ENCODE results near the gene RAB27A. TPM values are rescaled to one million over a fixed set of nuclear protein-coding genes. Genes with fewer than 3 reads are reported as not detected.

The RAB27A gene
- 14.4 TPM for polyA plus RNA-seq (2012; ENCODE audit: low read depth, missing spikeins)

DNA sequence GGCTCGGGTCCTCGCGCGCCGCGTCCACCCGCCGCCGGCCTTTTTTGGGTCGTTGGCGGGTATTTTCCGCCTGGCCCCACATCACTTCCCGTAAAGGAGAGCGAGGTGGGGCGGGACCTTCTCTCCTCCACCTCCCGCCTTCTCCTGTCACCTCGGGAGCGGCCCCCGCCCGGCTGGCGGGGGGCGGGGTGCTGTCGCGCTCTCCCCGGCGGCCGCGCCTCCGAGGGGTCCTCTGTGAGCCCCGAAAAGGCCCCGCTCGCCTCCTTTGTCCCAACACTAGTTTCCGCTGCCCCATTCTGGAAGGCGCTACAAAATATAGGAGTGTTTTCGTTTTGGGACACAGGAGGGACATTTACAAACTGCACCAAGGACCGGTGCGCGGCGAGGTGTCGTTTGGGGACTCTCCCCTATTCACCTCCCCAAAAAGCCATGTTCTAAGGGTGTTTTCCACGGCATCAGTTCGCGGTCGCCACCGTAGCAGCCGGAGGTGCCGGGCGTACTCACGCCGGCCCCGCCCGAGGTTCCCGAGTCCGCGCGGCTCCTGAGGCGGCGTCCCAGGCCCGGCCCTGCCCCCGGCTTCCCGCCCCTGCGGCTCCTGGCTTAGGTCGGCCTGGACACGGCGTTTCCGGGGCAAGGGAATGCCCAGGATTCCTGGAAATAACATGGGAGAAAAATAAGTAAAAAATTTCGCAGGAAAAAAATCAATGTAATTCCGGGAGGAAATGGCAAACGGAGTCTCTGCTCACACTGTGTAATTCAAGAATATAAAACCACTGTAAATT is at the start of gene RAB27A:
Gene RAB27A, minus strand, starts transcription at position 68 of the 782 bp plus-strand sequence. CDS start 54,879 bp downstream, outside the sequence.
- TF ChIP-seq POLR2A (IDR thresholded peaks at IDR 0.05; ENCODE audit: low read depth, low read length) (no peak), PAX5 (IDR thresholded peaks at IDR 0.05; ENCODE audit: insufficient read depth, low read length, severe bottlenecking) (no peak), TAF1 (IDR thresholded peaks at IDR 0.05; ENCODE audit: low read depth, low read length) (peak; percentile 35; the same call in 1 of the 2 replicates), POU2F2 (IDR thresholded peaks at IDR 0.05; ENCODE audit: low read depth, low read length) (0 out of 2 replicates have a peak, but pooled peaks have one; percentile 12), POLR2AphosphoS5 (IDR thresholded peaks at IDR 0.05; ENCODE audit: low read depth, low read length) (no peak)
- FAIRE-seq (peak; percentile 9), DNase-seq (ENCODE audit: insufficient read length, low spot score) (peak; percentile 53)

DNA sequence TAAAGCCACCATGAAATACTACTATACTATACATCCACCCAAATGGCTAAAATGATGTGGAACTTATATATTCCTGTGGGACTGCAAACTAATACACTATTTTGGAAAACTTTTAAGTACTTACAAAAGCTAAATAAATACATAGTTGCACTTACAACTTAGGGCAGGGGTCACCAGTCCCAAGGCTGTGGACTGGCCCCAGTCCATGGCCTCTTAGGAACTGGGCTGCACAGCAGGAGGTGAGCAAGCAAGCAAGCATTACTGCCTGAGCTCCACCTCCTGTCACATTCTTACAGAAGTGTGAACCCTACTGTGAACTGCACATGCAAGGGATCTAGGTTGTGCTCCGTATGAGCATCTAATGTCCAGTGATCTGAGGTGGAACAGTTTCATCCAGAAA is 47.5 kb upstream of the RAB27A start:
- no peak for DNase-seq (ENCODE audit: insufficient read length, low spot score)
- FAIRE-seq: no peak
- no peak for TF ChIP-seq POU2F2 (IDR thresholded peaks at IDR 0.05; ENCODE audit: low read depth, low read length)
- no peak for TF ChIP-seq PAX5 (IDR thresholded peaks at IDR 0.05; ENCODE audit: insufficient read depth, low read length, severe bottlenecking)
- no peak for TF ChIP-seq SPI1 (IDR thresholded peaks at IDR 0.05; ENCODE audit: low read depth, low read length)
- no peak for TF ChIP-seq POLR2A (IDR thresholded peaks at IDR 0.05; ENCODE audit: low read depth, low read length)
- no peak for TF ChIP-seq TAF1 (IDR thresholded peaks at IDR 0.05; ENCODE audit: low read depth, low read length)
- no peak for TF ChIP-seq POLR2AphosphoS5 (IDR thresholded peaks at IDR 0.05; ENCODE audit: low read depth, low read length)

DNA sequence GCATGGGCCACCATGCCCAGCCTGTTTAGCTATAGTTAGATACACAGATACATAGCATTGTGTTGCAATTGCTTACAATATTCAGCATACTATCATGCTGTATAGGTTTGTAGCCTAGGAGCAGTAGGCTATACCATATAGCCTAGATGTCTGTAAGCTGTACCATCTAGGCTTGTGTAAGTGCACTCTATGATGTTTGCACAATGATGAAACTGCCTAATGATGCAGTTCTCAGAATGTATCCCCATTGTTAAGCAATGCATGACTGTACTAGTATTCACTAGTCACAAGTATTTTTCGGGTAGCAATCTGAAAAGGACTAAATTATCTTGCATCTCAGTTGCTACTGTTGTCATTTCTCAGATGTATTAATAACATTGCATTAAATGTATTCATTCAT is 45.4 kb upstream of the RAB27A start:
- TF ChIP-seq POU2F2 (IDR thresholded peaks at IDR 0.05; ENCODE audit: low read depth, low read length) (no peak), POLR2AphosphoS5 (IDR thresholded peaks at IDR 0.05; ENCODE audit: low read depth, low read length) (no peak), PAX5 (IDR thresholded peaks at IDR 0.05; ENCODE audit: insufficient read depth, low read length, severe bottlenecking) (no peak), SPI1 (IDR thresholded peaks at IDR 0.05; ENCODE audit: low read depth, low read length) (no peak), TAF1 (IDR thresholded peaks at IDR 0.05; ENCODE audit: low read depth, low read length) (no peak), POLR2A (IDR thresholded peaks at IDR 0.05; ENCODE audit: low read depth, low read length) (no peak)
- DNase-seq (ENCODE audit: insufficient read length, low spot score) (no peak), FAIRE-seq (peak; percentile 87)

DNA sequence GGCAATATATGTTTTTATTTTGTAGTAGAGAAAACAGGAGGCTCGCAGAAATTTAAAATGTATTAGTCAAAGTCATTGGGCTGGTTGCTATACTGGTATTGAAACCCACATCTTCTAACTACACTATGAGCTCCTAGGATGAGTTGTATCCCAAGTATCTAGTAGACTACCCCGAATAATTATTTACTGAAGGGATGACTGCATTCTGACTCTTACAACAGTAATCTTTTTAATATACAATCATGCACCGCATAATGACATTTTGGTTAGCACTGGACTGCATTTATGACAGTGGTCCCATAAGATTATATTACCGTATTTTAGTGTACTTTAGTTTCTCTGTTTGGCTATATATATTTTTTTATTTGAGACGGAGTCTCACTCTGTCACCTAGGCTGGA is 44.8 kb upstream of the RAB27A start:
- TF ChIP-seq POLR2A (IDR thresholded peaks at IDR 0.05; ENCODE audit: low read depth, low read length) (no peak), SPI1 (IDR thresholded peaks at IDR 0.05; ENCODE audit: low read depth, low read length) (no peak), POU2F2 (IDR thresholded peaks at IDR 0.05; ENCODE audit: low read depth, low read length) (no peak), TAF1 (IDR thresholded peaks at IDR 0.05; ENCODE audit: low read depth, low read length) (no peak), PAX5 (IDR thresholded peaks at IDR 0.05; ENCODE audit: insufficient read depth, low read length, severe bottlenecking) (no peak), POLR2AphosphoS5 (IDR thresholded peaks at IDR 0.05; ENCODE audit: low read depth, low read length) (no peak)
- FAIRE-seq: no peak

DNA sequence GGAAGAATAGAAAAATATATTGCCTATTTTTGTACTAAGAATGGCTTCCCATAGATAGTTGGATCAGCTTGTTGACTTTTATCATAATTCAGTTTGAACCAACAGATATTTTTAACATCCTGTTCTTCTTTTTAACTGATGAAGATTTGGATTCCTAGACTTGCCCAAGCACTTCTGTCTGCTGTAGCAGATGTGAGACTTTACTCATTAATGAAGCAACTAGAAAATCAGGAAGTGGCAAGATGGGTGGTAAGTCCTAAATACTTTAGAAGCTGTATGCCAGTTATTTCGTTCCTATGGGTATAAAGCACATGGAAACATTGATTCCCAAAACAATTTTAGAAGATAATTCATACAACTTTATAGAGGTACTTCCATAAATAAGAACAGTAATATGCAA is 37.8 kb upstream of the RAB27A start:
- no peak for FAIRE-seq
- DNase-seq (ENCODE audit: insufficient read length, low spot score): no peak
- TF ChIP-seq PAX5 (IDR thresholded peaks at IDR 0.05; ENCODE audit: insufficient read depth, low read length, severe bottlenecking): no peak
- TF ChIP-seq POLR2AphosphoS5 (IDR thresholded peaks at IDR 0.05; ENCODE audit: low read depth, low read length): no peak
- no peak for TF ChIP-seq SPI1 (IDR thresholded peaks at IDR 0.05; ENCODE audit: low read depth, low read length)
- TF ChIP-seq TAF1 (IDR thresholded peaks at IDR 0.05; ENCODE audit: low read depth, low read length): no peak
- TF ChIP-seq POLR2A (IDR thresholded peaks at IDR 0.05; ENCODE audit: low read depth, low read length): no peak
- TF ChIP-seq POU2F2 (IDR thresholded peaks at IDR 0.05; ENCODE audit: low read depth, low read length): no peak

More for the DNA sequence above, 44.8 kb upstream of the RAB27A start:
- DNase-seq (ENCODE audit: insufficient read length, low spot score): no peak

DNA sequence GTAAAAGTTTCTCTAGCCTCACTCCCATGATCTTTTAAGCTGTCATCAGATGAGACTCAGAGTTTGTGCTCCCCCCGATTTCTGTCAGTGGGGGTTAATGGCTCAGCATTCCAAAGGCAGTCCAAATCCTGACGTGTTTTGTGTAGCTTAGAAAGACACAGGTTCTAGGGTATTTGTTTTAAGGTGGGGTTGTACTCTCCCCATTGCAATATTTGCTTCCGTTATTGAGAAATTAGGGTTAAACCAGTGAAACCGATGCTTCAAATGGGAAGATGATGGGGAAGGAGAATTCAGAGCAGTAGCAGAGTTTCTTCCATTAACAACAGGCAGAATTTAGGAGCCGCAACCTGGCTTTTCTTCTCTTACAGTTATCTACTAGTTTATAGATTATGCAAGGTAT is 32.9 kb upstream of the RAB27A start:
- TF ChIP-seq PAX5 (IDR thresholded peaks at IDR 0.05; ENCODE audit: insufficient read depth, low read length, severe bottlenecking) (no peak), SPI1 (IDR thresholded peaks at IDR 0.05; ENCODE audit: low read depth, low read length) (no peak), POLR2AphosphoS5 (IDR thresholded peaks at IDR 0.05; ENCODE audit: low read depth, low read length) (no peak), POLR2A (IDR thresholded peaks at IDR 0.05; ENCODE audit: low read depth, low read length) (no peak), TAF1 (IDR thresholded peaks at IDR 0.05; ENCODE audit: low read depth, low read length) (no peak), POU2F2 (IDR thresholded peaks at IDR 0.05; ENCODE audit: low read depth, low read length) (no peak)
- FAIRE-seq: no peak

DNA sequence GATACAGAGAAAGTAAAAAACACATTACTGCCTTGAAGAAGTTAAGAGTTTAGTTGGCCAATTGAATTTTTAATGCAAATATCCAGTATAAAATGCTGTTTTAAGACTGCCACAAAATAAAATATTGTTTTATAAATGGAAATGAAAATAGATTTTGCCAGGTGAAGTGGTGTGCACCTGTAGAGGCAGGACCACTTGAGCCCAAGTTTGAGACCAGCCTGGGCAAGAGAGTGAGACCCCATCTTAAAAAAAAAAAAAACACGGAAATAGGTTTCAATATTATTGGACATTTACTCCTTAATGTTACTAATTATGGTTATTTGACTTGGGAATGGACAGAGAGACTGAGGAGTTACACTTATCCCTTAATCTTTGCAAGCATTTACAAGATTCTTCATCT is 31.4 kb upstream of the RAB27A start:
- FAIRE-seq (no peak), DNase-seq (ENCODE audit: insufficient read length, low spot score) (no peak)
- TF ChIP-seq POLR2AphosphoS5 (IDR thresholded peaks at IDR 0.05; ENCODE audit: low read depth, low read length): no peak

More for the DNA sequence above, 32.9 kb upstream of the RAB27A start:
- DNase-seq (ENCODE audit: insufficient read length, low spot score): no peak

DNA sequence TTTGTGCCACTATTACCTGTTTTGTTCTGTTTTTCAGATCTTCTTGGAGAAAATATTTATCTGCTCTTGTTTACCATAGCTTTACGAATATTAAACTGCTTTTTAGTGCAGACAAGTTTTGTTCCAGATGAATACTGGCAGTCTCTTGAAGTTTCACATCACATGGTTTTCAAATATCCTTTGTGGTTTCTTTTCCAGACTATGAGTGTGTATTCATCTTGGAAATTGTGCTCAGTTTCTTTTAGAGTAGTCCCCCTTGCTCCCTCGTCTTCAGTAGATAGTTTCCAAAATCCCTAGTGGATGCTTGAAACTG is 30.6 kb upstream of the RAB27A start:
- TF ChIP-seq POLR2A (IDR thresholded peaks at IDR 0.05; ENCODE audit: low read depth, low read length) (no peak), SPI1 (IDR thresholded peaks at IDR 0.05; ENCODE audit: low read depth, low read length) (no peak), POLR2AphosphoS5 (IDR thresholded peaks at IDR 0.05; ENCODE audit: low read depth, low read length) (no peak), PAX5 (IDR thresholded peaks at IDR 0.05; ENCODE audit: insufficient read depth, low read length, severe bottlenecking) (no peak), POU2F2 (IDR thresholded peaks at IDR 0.05; ENCODE audit: low read depth, low read length) (no peak), TAF1 (IDR thresholded peaks at IDR 0.05; ENCODE audit: low read depth, low read length) (no peak)
- no peak for FAIRE-seq
- no peak for DNase-seq (ENCODE audit: insufficient read length, low spot score)

DNA sequence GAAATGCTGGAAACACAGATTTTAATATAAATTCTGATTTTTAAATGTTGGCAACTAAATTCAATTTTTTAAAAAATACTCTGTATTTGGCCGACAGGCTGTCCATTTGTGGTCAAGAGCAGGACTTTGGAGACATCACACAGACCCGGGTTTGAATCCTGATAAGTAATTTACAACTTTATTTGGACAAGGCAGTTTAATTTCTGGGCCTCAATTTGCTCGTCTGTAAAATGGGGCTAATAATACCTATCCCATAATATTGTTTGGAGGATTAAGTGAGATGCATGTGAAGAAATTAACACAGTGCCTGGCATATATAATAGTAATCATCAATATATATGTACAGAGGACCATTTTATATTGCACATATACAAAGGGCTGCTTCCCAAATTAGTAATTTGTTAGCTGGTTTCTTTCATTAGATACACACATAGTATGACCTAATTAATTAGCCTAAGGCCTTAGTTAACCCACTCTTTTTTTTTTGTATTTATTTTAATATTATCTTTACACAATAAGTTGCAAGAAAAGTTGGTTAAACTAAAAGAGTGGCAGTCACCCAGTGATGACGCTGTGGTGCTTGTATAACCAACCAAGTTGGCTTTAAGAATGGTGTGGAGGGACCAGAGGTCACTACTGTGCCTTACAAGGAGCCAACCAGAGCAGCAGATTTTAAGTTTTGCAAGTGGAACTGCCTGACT is 30.1 kb upstream of the RAB27A start:
- FAIRE-seq: peak; percentile 28
- no peak for DNase-seq (ENCODE audit: insufficient read length, low spot score)
- TF ChIP-seq POLR2AphosphoS5 (IDR thresholded peaks at IDR 0.05; ENCODE audit: low read depth, low read length): no peak
- TF ChIP-seq TAF1 (IDR thresholded peaks at IDR 0.05; ENCODE audit: low read depth, low read length): no peak
- TF ChIP-seq SPI1 (IDR thresholded peaks at IDR 0.05; ENCODE audit: low read depth, low read length): no peak
- TF ChIP-seq PAX5 (IDR thresholded peaks at IDR 0.05; ENCODE audit: insufficient read depth, low read length, severe bottlenecking): no peak
- TF ChIP-seq POLR2A (IDR thresholded peaks at IDR 0.05; ENCODE audit: low read depth, low read length): no peak
- TF ChIP-seq POU2F2 (IDR thresholded peaks at IDR 0.05; ENCODE audit: low read depth, low read length): no peak

Measured in GM12891 (cell line).